ENCODE data around the gene MLLT3.

- TF ChIP-seq, protein P1, sequence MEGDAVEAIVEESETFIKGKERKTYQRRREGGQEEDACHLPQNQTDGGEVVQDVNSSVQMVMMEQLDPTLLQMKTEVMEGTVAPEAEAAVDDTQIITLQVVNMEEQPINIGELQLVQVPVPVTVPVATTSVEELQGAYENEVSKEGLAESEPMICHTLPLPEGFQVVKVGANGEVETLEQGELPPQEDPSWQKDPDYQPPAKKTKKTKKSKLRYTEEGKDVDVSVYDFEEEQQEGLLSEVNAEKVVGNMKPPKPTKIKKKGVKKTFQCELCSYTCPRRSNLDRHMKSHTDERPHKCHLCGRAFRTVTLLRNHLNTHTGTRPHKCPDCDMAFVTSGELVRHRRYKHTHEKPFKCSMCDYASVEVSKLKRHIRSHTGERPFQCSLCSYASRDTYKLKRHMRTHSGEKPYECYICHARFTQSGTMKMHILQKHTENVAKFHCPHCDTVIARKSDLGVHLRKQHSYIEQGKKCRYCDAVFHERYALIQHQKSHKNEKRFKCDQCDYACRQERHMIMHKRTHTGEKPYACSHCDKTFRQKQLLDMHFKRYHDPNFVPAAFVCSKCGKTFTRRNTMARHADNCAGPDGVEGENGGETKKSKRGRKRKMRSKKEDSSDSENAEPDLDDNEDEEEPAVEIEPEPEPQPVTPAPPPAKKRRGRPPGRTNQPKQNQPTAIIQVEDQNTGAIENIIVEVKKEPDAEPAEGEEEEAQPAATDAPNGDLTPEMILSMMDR (IDR thresholded peaks at IDR 0.05; ENCODE audit: low read length) = no peak
- no peak for TF ChIP-seq EZH2phosphoT487 (IDR thresholded peaks at IDR 0.05; ENCODE audit: low read length)
Observed at GRCh38 chr9:20319641-20320337, 302.5 kb downstream of the MLLT3 start.

Measured in MM.1S (cell line).